ENCODE measurements around the gene WDR37.

Gene WDR37

DNA sequence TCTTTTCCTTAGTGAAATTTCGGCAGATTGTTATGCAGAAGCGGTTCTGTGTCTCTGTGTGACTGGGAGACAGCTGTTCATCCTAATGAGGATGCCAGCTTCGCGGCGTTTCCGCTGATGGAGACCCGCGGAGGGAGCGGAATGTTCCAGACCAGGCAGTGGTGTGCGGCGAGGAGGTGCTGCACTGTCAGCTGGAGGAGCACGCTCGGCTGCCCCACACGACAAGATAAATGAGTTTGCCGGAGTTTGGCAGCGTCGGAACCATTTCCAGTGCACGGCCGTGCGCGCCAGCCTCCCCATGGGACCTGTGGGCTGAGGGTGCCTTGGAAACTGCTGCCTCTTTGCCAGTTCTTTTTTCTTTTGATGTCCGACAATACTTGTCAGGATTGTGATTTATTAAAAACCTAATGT, 64.6 kb downstream of the WDR37 start:
- H3K27ac ChIP-seq: no peak overlapping the region
- no peaks in the 10 kb centered on the region for H4K20me1 ChIP-seq (ENCODE audit: insufficient read depth)
- no peaks in the 10 kb centered on the region for H3K27me3 ChIP-seq (ENCODE audit: insufficient read depth, low read depth)
- no peak overlapping the region for H3K4me3 ChIP-seq (IDR thresholded peaks at IDR 0.05; ENCODE audit: insufficient read depth, low read depth, low read length)
- peaks cover 7% of the 10 kb centered on the region for H3K36me3 ChIP-seq (ENCODE audit: insufficient read depth)
- TF ChIP-seq, protein P1, sequence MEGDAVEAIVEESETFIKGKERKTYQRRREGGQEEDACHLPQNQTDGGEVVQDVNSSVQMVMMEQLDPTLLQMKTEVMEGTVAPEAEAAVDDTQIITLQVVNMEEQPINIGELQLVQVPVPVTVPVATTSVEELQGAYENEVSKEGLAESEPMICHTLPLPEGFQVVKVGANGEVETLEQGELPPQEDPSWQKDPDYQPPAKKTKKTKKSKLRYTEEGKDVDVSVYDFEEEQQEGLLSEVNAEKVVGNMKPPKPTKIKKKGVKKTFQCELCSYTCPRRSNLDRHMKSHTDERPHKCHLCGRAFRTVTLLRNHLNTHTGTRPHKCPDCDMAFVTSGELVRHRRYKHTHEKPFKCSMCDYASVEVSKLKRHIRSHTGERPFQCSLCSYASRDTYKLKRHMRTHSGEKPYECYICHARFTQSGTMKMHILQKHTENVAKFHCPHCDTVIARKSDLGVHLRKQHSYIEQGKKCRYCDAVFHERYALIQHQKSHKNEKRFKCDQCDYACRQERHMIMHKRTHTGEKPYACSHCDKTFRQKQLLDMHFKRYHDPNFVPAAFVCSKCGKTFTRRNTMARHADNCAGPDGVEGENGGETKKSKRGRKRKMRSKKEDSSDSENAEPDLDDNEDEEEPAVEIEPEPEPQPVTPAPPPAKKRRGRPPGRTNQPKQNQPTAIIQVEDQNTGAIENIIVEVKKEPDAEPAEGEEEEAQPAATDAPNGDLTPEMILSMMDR (conservative IDR thresholded peaks at IDR 0.05; ENCODE audit: low read depth, low read length): no peak
- H3K4me1 ChIP-seq (ENCODE audit: low read depth, poor library complexity, severe bottlenecking): peaks cover 39% of the 10 kb centered on the region
- H3K79me2 ChIP-seq (ENCODE audit: insufficient read depth, low read depth): peaks cover 6% of the 10 kb centered on the region; the same call in 1 of the 2 replicates
- H3K9ac ChIP-seq: no peak overlapping the region
- H3K4me2 ChIP-seq: no peak overlapping the region
- H2AFZ ChIP-seq (ENCODE audit: low read depth): no peak overlapping the region

DNA sequence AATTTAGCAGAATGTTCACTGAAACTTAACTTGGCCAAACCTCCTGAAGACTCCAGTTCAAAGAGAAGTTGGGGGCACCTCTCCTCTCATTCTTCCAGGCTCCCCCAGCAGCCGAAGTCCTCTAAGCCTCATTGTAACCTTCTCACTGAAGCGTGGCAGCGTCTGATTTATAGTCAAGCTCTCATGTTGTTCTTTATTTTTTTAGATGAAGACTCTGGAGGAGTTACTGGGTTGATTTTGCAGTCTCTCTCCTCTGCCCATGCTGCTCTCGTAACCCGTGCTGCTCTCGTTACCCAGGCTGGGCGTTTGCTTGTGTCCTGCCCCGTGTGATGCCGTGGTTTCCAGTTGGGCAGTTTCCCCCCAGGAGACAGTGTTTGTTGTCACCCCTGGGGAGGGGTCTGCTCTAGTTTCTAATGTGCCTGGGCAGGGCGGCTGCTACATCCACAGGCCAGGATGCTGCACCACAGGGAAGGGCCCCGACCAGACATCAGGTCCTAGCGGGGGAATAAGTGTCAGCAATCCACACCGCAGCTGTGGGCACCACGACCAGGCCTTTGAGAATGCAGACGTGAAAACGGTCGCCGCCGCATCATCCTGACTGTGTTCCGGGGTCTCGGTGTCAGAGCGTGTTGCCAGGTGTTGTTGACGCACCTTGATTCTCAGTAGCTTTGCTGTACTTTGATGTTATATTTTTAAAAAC, 65.2 kb downstream of the WDR37 start:
- Histone ChIP-seq H4K20me1 (ENCODE audit: insufficient read depth) (no peaks in the 10 kb centered on the region), H2AFZ (ENCODE audit: low read depth) (no peak overlapping the region), H3K36me3 (ENCODE audit: insufficient read depth) (peaks cover 7% of the 10 kb centered on the region), H3K4me1 (ENCODE audit: low read depth, poor library complexity, severe bottlenecking) (peaks cover 33% of the 10 kb centered on the region), H3K4me3 (IDR thresholded peaks at IDR 0.05; ENCODE audit: insufficient read depth, low read depth, low read length) (no peak overlapping the region), H3K4me2 (no peak overlapping the region), H3K9ac (no peak overlapping the region), H3K27ac (no peak overlapping the region), H3K79me2 (ENCODE audit: insufficient read depth, low read depth) (peaks cover 6% of the 10 kb centered on the region; the same call in 1 of the 2 replicates), H3K27me3 (ENCODE audit: insufficient read depth, low read depth) (no peaks in the 10 kb centered on the region)
- TF ChIP-seq, protein P1 (conservative IDR thresholded peaks at IDR 0.05; ENCODE audit: low read depth, low read length): no peak

DNA sequence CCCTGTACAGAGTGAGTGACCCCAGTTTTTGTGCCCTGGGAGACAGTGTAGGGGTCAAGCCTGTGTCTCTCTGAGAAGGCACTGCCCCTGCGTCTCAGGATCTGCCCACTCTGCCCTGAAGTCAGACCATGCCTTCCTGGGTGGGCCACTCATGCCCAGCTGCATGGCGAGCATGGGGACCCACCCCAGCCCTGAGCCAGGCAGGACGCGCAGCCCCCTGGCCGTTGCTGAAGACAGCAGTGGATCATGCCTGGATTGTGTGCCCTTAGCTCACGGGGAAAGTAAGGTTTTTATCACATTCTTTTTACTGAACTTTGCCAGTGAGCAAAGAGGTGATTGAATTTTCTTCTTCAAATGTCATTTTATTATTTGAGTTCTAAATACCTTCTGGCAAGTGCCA, 66.2 kb downstream of the WDR37 start:
- TF ChIP-seq, protein P1 (conservative IDR thresholded peaks at IDR 0.05; ENCODE audit: low read depth, low read length): no peak
- Histone ChIP-seq H3K27me3 (ENCODE audit: insufficient read depth, low read depth) (no peaks in the 10 kb centered on the region), H3K4me2 (no peak overlapping the region), H2AFZ (ENCODE audit: low read depth) (no peak overlapping the region), H4K20me1 (ENCODE audit: insufficient read depth) (no peaks in the 10 kb centered on the region), H3K4me3 (IDR thresholded peaks at IDR 0.05; ENCODE audit: insufficient read depth, low read depth, low read length) (no peak overlapping the region), H3K27ac (no peak overlapping the region), H3K4me1 (ENCODE audit: low read depth, poor library complexity, severe bottlenecking) (peaks cover 24% of the 10 kb centered on the region), H3K36me3 (ENCODE audit: insufficient read depth) (peaks cover 7% of the 10 kb centered on the region), H3K79me2 (ENCODE audit: insufficient read depth, low read depth) (peaks cover 6% of the 10 kb centered on the region; the same call in 1 of the 2 replicates), H3K9ac (no peak overlapping the region)

DNA sequence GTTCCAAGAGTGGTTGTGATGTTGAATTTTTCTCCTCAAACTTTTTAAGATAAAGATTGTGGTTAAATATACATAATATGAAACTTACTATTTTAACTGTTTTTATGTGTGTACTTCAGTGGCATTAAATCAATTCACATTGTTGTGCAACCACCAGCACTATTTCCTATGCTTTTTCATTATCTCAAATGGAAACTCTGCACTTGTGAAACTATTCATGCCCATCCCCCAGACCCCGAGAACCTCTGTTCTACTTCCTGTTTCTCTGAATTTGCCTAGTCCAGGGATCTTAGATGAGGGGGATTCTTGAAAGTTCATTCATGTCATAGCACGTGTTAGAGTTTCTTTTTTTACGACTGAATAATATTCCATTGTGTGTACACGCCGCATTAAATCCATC, 67.0 kb downstream of the WDR37 start:
- peaks cover 20% of the 10 kb centered on the region for H3K4me1 ChIP-seq (ENCODE audit: low read depth, poor library complexity, severe bottlenecking)
- H3K27ac ChIP-seq: no peak overlapping the region
- no peaks in the 10 kb centered on the region for H3K27me3 ChIP-seq (ENCODE audit: insufficient read depth, low read depth)
- peaks cover 7% of the 10 kb centered on the region for H3K36me3 ChIP-seq (ENCODE audit: insufficient read depth)
- no peak overlapping the region for H2AFZ ChIP-seq (ENCODE audit: low read depth)
- H3K79me2 ChIP-seq (ENCODE audit: insufficient read depth, low read depth): peaks cover 6% of the 10 kb centered on the region; the same call in 1 of the 2 replicates
- H3K4me2 ChIP-seq: peak overlapping the region; percentile 25
- TF ChIP-seq, protein P1 (conservative IDR thresholded peaks at IDR 0.05; ENCODE audit: low read depth, low read length): no peak
- no peak overlapping the region for H3K4me3 ChIP-seq (IDR thresholded peaks at IDR 0.05; ENCODE audit: insufficient read depth, low read depth, low read length)
- no peaks in the 10 kb centered on the region for H4K20me1 ChIP-seq (ENCODE audit: insufficient read depth)
- H3K9ac ChIP-seq: no peak overlapping the region
